Midbrain (tissue), 1 donor: ENCODE measurements around the gene YWHAB.

ENCODE experiments used
- DNase-seq: peaks from one replicate; lab custom pipeline; 2025; lab: John Stamatoyannopoulos, UW

Gene YWHAB

GRCh38 chr20:44952731-44953130 is 67.2 kb downstream of the YWHAB start:
- no peak for DNase-seq

GRCh38 chr20:44954211-44954610 is 68.7 kb downstream of the YWHAB start:
- DNase-seq: no peak

- no peak for DNase-seq
Observed at GRCh38 chr20:44955270-44955669, 69.8 kb downstream of the YWHAB start.

- no peak for DNase-seq
Observed at GRCh38 chr20:44956410-44956809, 70.9 kb downstream of the YWHAB start.
